Ishikawa (cell line): Measurements from ENCODE around the gene CACNA1C.

ENCODE experiments used
- CEBPB ChIP-seq: IDR thresholded peaks from 2 replicates; pipeline ENCODE4 v1.6.1; 2012
- CREB1 ChIP-seq: IDR thresholded peaks from 2 replicates; pipeline ENCODE4 v1.6.1; 2012; ENCODE audit warnings: low read depth
- EGR1 ChIP-seq: IDR thresholded peaks from 2 replicates; pipeline ENCODE4 v1.6.1; 2012
- EP300 ChIP-seq: IDR thresholded peaks from 2 replicates; pipeline ENCODE4 v1.6.1; 2012; ENCODE audit warnings: borderline replicate concordance
- FOXM1 ChIP-seq: IDR thresholded peaks from 2 replicates; pipeline ENCODE4 v1.6.1; 2012; ENCODE audit warnings: low read depth, borderline replicate concordance
- NFIC ChIP-seq: IDR thresholded peaks from 2 replicates; pipeline ENCODE4 v1.6.1; 2012
- RAD21 ChIP-seq: IDR thresholded peaks from 2 replicates; pipeline ENCODE4 v1.6.1; 2012; ENCODE audit warnings: low read depth
- TAF1 ChIP-seq: IDR thresholded peaks from 2 replicates; pipeline ENCODE4 v1.6.1; 2012; ENCODE audit warnings: low read depth, mild to moderate bottlenecking
- TCF12 ChIP-seq: IDR thresholded peaks from 2 replicates; pipeline ENCODE4 v1.6.1; 2012; ENCODE audit warnings: low read depth
- TEAD4 ChIP-seq: IDR thresholded peaks from 2 replicates; pipeline ENCODE4 v1.6.1; 2012
- USF1 ChIP-seq: IDR thresholded peaks from 2 replicates; pipeline ENCODE4 v1.6.1; 2012
- YY1 ChIP-seq: IDR thresholded peaks from 2 replicates; pipeline ENCODE4 v1.6.1; 2012; ENCODE audit warnings: low read depth
- ZBTB7A ChIP-seq: IDR thresholded peaks from 2 replicates; pipeline ENCODE4 v1.6.1; 2012; ENCODE audit warnings: low read depth
- TF ChIP-seq, protein P1 (sequence below): IDR thresholded peaks from 2 replicates; pipeline ENCODE4 v1.6.1; 2012
- TF ChIP-seq, protein P2 (sequence below): IDR thresholded peaks from 2 replicates; pipeline ENCODE4 v1.6.1; 2012; ENCODE audit warnings: low read depth, mild to moderate bottlenecking

CACNA1C gene

DNA sequence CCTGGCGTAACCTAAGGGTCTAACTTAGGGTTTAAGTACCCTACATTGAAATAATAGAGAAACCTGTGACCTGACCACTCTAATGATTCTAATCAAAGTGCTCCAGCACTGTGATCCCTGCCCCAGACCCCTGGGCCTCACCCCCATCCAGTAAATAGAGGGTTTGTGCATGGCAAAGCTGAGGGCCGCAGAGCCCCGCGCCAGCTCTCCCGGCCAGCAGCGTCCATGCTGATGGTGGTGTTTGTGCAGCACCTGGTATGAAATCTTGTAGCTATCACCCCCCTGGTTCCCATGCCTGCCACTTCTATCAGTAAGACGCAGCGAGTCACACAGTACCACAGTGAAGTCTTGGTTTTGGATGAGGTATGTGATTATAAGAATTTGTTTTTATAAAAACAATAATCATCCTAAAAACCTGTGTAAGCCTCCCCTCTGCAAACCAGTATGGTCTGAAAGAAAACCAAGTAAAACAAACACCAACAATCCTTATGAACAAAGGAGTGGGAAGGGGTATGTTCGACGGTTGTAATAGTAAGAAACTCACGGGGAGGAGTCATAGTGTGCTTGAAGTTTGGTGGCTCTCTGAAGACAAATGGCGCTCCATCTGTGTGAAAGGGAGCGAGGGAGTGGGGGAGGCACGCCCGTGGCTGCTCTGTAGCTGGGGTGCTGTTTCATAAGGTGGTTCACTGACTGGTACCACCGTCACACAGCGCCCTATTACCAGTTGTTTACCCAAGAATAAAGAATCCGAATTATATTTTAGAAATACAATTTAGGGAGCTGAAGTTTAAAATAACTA is 156.2 kb downstream of the CACNA1C start:
- no peak for TF ChIP-seq TEAD4
- TF ChIP-seq EP300: no peak
- no peak for TF ChIP-seq NFIC
- TF ChIP-seq, protein P1, sequence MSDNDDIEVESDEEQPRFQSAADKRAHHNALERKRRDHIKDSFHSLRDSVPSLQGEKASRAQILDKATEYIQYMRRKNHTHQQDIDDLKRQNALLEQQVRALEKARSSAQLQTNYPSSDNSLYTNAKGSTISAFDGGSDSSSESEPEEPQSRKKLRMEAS: no peak
- TF ChIP-seq, protein P2, sequence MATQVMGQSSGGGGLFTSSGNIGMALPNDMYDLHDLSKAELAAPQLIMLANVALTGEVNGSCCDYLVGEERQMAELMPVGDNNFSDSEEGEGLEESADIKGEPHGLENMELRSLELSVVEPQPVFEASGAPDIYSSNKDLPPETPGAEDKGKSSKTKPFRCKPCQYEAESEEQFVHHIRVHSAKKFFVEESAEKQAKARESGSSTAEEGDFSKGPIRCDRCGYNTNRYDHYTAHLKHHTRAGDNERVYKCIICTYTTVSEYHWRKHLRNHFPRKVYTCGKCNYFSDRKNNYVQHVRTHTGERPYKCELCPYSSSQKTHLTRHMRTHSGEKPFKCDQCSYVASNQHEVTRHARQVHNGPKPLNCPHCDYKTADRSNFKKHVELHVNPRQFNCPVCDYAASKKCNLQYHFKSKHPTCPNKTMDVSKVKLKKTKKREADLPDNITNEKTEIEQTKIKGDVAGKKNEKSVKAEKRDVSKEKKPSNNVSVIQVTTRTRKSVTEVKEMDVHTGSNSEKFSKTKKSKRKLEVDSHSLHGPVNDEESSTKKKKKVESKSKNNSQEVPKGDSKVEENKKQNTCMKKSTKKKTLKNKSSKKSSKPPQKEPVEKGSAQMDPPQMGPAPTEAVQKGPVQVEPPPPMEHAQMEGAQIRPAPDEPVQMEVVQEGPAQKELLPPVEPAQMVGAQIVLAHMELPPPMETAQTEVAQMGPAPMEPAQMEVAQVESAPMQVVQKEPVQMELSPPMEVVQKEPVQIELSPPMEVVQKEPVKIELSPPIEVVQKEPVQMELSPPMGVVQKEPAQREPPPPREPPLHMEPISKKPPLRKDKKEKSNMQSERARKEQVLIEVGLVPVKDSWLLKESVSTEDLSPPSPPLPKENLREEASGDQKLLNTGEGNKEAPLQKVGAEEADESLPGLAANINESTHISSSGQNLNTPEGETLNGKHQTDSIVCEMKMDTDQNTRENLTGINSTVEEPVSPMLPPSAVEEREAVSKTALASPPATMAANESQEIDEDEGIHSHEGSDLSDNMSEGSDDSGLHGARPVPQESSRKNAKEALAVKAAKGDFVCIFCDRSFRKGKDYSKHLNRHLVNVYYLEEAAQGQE: no peak
- TF ChIP-seq ZBTB7A: no peak
- TF ChIP-seq TCF12: no peak
- no peak for TF ChIP-seq FOXM1
- TF ChIP-seq YY1: no peak
- TF ChIP-seq RAD21: no peak
- no peak for TF ChIP-seq EGR1
- TF ChIP-seq CREB1: no peak
- TF ChIP-seq CEBPB: no peak
- TF ChIP-seq TAF1: no peak

DNA sequence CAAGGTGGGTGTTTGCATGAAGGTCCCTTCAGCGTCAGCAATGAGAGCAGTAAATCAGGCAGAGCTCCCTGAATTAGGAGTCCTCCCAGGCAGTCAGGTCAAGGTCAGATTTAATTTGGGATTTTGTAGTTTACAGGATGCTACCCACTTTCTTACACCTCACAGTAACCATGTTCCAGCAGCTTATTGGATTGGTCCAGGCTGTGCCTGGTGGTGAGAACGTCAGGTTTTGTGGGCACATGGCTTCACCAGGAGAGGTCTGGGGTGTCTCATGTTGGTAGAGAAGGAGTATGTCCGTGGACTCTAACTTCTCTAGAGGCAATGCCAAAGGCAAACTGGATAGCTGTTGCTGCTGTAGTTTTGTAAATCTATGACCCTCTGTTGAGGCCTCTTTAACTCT is 158.3 kb downstream of the CACNA1C start:
- TF ChIP-seq TEAD4 (no peak), EGR1 (no peak), NFIC (no peak), ZBTB7A (no peak), RAD21 (no peak), FOXM1 (no peak), TAF1 (no peak)
- TF ChIP-seq, protein P2: no peak
- TF ChIP-seq, protein P1: no peak

DNA sequence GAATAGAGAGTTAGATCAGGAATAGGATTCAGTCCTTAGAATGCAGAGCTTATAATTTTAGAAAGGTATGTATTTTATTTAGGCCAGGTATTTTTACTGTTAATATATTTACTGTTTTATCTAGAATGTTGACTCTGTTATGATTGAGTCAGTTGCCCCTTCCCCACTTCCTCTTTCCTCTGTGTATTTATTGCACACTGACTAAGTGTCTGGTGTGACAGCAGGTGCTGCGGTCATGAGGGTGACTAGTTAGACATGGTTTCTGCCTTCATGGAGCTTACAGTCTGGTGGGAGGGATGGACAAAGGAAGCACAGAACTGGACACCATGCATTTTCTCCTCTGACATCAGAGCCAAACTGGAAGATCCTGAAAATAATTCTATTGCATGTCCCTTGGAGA is 159.8 kb downstream of the CACNA1C start:
- TF ChIP-seq CREB1 (no peak), TAF1 (no peak)

- TF ChIP-seq NFIC (no peak), ZBTB7A (no peak)
- TF ChIP-seq, protein P1: no peak
Observed at GRCh38 chr12:2212971-2213869, 160.4 kb downstream of the CACNA1C start.

DNA sequence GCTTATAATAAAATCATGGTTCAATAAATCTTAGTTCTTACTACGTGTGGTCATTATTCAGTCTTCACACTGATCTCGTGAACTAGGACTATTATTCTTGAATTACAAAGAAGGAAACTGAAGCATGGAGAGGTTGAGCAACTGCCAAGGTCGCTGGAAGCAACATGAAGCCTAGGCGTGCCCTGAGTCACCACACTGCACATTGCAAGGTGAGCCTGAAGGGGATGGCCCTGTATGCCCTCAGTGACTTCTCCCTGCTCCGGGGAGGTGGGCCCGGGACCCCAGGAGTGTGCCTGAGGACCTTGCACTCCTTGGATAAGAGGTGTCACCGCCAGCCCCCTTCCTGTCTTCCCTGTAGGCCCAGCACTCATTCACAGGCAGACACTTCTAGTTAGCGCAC is 161.6 kb downstream of the CACNA1C start:
- TF ChIP-seq ZBTB7A (no peak), TAF1 (no peak), RAD21 (no peak), CREB1 (no peak), USF1 (no peak), TEAD4 (no peak), CEBPB (no peak), EP300 (no peak), EGR1 (no peak), FOXM1 (no peak), YY1 (no peak), TCF12 (no peak), NFIC (no peak)
- TF ChIP-seq, protein P2: no peak
- TF ChIP-seq, protein P1: no peak
